Astrocyte of the spinal cord (primary cell): ENCODE measurements around the gene PEX5.
"Not testable (repeated sequence)": the region's sequence is repeated elsewhere in the genome, so short reads cannot be mapped to it uniquely, and the experiment has no call there.

Experiments
- DNase-seq: peaks from one replicate; pipeline ENCODE4 v3.0.0; 2011; ENCODE audit warnings: low read depth, low spot score
- H3K4me3 ChIP-seq: 2 replicates; pipeline ENCODE4 v1.5.1; 2011; ENCODE audit warnings: low read depth, mild to moderate bottlenecking, low read length, moderate library complexity
- in situ Hi-C: cut with HindIII; loops from 2 replicates; pipeline ENCODE4 v1.10.0; 2017; ENCODE audit warnings: low sequenced_read_pairs
- TF ChIP-seq, protein P1 (sequence below): IDR thresholded peaks from 2 replicates; pipeline ENCODE4 v1.5.1; 2012; ENCODE audit warnings: low read depth, mild to moderate bottlenecking, low read length, inconsistent platforms

Gene PEX5

GRCh38 chr12:7241404-7242005 is 52.0 kb downstream of the PEX5 start:
- peak; percentile 10 for DNase-seq
- in situ Hi-C loops: no loop called here
- no peak overlapping the region for H3K4me3 ChIP-seq
- TF ChIP-seq, protein P1, sequence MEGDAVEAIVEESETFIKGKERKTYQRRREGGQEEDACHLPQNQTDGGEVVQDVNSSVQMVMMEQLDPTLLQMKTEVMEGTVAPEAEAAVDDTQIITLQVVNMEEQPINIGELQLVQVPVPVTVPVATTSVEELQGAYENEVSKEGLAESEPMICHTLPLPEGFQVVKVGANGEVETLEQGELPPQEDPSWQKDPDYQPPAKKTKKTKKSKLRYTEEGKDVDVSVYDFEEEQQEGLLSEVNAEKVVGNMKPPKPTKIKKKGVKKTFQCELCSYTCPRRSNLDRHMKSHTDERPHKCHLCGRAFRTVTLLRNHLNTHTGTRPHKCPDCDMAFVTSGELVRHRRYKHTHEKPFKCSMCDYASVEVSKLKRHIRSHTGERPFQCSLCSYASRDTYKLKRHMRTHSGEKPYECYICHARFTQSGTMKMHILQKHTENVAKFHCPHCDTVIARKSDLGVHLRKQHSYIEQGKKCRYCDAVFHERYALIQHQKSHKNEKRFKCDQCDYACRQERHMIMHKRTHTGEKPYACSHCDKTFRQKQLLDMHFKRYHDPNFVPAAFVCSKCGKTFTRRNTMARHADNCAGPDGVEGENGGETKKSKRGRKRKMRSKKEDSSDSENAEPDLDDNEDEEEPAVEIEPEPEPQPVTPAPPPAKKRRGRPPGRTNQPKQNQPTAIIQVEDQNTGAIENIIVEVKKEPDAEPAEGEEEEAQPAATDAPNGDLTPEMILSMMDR: no peak

DNA sequence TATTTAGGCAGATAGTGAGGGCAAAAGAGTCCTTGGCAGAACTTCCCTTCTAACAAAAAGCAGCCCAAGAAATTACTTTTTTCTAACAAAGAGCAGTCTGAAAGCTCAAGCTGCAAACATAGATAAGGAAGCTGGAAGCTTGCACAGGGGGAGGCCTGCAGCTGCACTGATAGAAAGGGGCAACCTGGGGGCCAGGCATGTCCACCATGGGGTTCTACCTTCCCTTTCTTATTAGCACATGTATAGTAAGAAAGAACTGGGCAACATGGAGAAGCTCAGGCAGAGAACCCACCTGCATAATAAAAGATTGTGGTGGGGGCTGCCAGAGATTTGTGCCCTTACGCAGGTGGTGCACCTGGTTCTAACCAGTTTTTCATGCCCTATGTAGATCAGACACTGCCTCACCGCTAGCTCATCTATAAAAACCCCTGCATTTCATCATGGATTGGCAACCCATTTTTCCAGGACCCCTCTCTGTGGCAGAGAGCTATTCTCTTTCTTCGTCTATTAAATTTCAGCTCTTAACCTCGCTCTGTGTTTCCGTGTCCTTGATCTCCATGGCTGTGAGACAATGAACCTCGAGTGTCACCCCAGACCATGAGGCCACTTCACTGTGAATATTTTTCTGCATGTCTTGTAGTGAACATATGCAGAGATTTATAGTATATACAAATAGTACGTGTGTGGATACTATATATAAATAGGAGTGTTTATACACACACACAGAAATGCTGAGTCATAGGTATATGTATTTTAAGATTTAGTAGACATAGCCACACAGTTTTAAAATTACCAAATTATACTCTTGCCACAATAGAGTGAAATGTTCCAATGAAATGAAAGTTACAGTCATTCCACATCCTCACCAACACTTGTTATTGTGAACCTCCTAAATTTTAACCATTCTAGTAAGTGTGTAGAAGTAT is 53.0 kb downstream of the PEX5 start:
- in situ Hi-C loops: no loop called here

DNA sequence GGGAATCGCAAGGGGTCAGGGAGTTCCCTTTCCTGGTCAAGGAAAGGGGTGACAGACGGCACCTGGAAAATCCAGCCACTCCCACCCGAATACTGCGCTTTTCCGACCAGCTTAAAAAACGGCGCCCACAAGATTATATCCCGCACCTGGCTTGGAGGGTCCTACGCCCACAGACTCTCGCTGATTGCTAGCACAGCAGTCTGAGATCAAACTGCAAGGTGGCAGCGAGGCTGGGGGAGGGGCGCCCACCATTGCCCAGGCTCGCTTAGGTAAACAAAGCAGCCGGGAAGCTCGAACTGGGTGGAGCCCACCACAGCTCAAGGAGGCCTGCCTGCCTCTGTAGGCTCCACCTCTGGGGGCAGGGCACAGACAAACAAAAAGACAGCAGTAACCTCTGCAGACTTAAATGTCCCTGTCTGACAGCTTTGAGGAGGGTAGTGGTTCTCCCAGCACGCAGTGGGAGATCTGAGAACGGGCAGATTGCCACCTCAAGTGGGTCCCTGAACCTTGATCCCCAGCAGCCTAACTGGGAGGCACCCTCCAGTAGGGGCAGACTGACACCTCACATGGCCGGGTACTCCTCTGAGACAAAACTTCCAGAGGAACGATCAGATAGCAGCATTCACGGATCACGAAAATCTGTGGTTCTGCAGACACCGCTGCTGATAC is 62.0 kb downstream of the PEX5 start:
- in situ Hi-C loops, H3K4me3 ChIP-seq, DNase-seq: not testable (repeated sequence)

More for the DNA sequence above, 53.0 kb downstream of the PEX5 start:
- H3K4me3 ChIP-seq: no peak overlapping the region
- TF ChIP-seq, protein P1: no peak
- DNase-seq: no peak

DNA sequence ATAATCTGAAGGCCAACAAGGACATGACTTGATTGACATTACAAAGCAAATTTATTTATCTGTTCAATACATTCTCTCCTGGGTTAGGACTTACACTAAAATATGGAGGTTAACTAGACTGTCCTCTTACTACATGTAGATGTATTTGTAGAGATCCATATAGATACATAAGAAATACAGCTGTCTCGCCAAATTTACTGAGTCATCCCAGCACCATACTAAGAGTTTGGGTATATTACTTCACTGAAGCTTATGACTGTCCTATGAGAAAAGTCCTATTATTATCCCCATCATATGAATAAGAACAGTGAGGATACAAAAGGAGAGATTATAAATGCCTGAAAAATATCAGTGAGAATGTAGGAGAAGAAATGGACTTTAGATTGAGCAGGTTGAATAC is 69.6 kb downstream of the PEX5 start:
- H3K4me3 ChIP-seq: no peak overlapping the region
- no peak for DNase-seq
- TF ChIP-seq, protein P1: no peak
- in situ Hi-C loops: no loop called here
